ENCODE data around the gene BTBD6.
A peak's percentile ranks its signal among the peaks of the same experiment; 100 is the strongest.
"Not testable (repeated sequence)": the region's sequence is repeated elsewhere in the genome, so short reads cannot be mapped to it uniquely, and the experiment has no call there.

BTBD6 gene

GRCh38 chr14:105274637-105275036, 26.3 kb downstream of the BTBD6 start:
- ATAC-seq (ENCODE audit: low read depth) (no peak), DNase-seq (ENCODE audit: low spot score) (no peak)
- TF ChIP-seq CTCF (IDR thresholded peaks at IDR 0.05; ENCODE audit: poor library complexity, severe bottlenecking), result no peak
- no peak overlapping the region for H3K27ac ChIP-seq (ENCODE audit: poor library complexity, severe bottlenecking)
- no peaks in the 10 kb centered on the region for H3K36me3 ChIP-seq (ENCODE audit: low read depth)
- H3K4me1 ChIP-seq (ENCODE audit: insufficient read depth, poor library complexity, severe bottlenecking), result no peaks in the 10 kb centered on the region
- no peaks in the 10 kb centered on the region for H3K9me3 ChIP-seq (ENCODE audit: severe bottlenecking)
- H3K27me3 ChIP-seq (ENCODE audit: insufficient read depth, poor library complexity, severe bottlenecking), result no peaks in the 10 kb centered on the region
- no peak overlapping the region for H3K4me3 ChIP-seq (ENCODE audit: severe bottlenecking)

- H3K4me3 ChIP-seq (ENCODE audit: severe bottlenecking), result no peak overlapping the region
- TF ChIP-seq CTCF (IDR thresholded peaks at IDR 0.05; ENCODE audit: poor library complexity, severe bottlenecking), result no peak
- DNase-seq (ENCODE audit: low spot score), result no peak
- no peaks in the 10 kb centered on the region for H3K9me3 ChIP-seq (ENCODE audit: severe bottlenecking)
- H3K27ac ChIP-seq (ENCODE audit: poor library complexity, severe bottlenecking), result no peak overlapping the region
- peak; percentile 30; the same call in 1 of the 3 replicates for ATAC-seq (ENCODE audit: low read depth)
- no peaks in the 10 kb centered on the region for H3K27me3 ChIP-seq (ENCODE audit: insufficient read depth, poor library complexity, severe bottlenecking)
- H3K36me3 ChIP-seq (ENCODE audit: low read depth), result no peaks in the 10 kb centered on the region
- no peaks in the 10 kb centered on the region for H3K4me1 ChIP-seq (ENCODE audit: insufficient read depth, poor library complexity, severe bottlenecking)
These were observed 27.1 kb downstream of the BTBD6 start for GRCh38 chr14:105275267-105275946.

- not testable (repeated sequence) for DNase-seq (ENCODE audit: low spot score); H3K27ac ChIP-seq (ENCODE audit: poor library complexity, severe bottlenecking); H3K4me3 ChIP-seq (ENCODE audit: severe bottlenecking); H3K4me1 ChIP-seq (ENCODE audit: insufficient read depth, poor library complexity, severe bottlenecking); H3K27me3 ChIP-seq (ENCODE audit: insufficient read depth, poor library complexity, severe bottlenecking); ATAC-seq (ENCODE audit: low read depth); H3K9me3 ChIP-seq (ENCODE audit: severe bottlenecking); H3K36me3 ChIP-seq (ENCODE audit: low read depth)
These were observed 29.1 kb downstream of the BTBD6 start for GRCh38 chr14:105277448-105277847.

- H3K27me3 ChIP-seq (ENCODE audit: insufficient read depth, poor library complexity, severe bottlenecking), result no peaks in the 10 kb centered on the region
- no peaks in the 10 kb centered on the region for H3K4me1 ChIP-seq (ENCODE audit: insufficient read depth, poor library complexity, severe bottlenecking)
- no peak for TF ChIP-seq CTCF (IDR thresholded peaks at IDR 0.05; ENCODE audit: poor library complexity, severe bottlenecking)
- ATAC-seq (ENCODE audit: low read depth), result no peak
- H3K27ac ChIP-seq (ENCODE audit: poor library complexity, severe bottlenecking), result no peak overlapping the region
- no peaks in the 10 kb centered on the region for H3K9me3 ChIP-seq (ENCODE audit: severe bottlenecking)
- no peak for DNase-seq (ENCODE audit: low spot score)
- no peak overlapping the region for H3K4me3 ChIP-seq (ENCODE audit: severe bottlenecking)
- no peaks in the 10 kb centered on the region for H3K36me3 ChIP-seq (ENCODE audit: low read depth)
These were observed 31.5 kb downstream of the BTBD6 start for GRCh38 chr14:105279642-105280361.

- Histone ChIP-seq H3K4me1 (ENCODE audit: insufficient read depth, poor library complexity, severe bottlenecking) (no peaks in the 10 kb centered on the region), H3K9me3 (ENCODE audit: severe bottlenecking) (no peaks in the 10 kb centered on the region), H3K4me3 (ENCODE audit: severe bottlenecking) (no peak overlapping the region), H3K36me3 (ENCODE audit: low read depth) (no peaks in the 10 kb centered on the region), H3K27me3 (ENCODE audit: insufficient read depth, poor library complexity, severe bottlenecking) (no peaks in the 10 kb centered on the region), H3K27ac (ENCODE audit: poor library complexity, severe bottlenecking) (no peak overlapping the region)
- no peak for ATAC-seq (ENCODE audit: low read depth)
- DNase-seq (ENCODE audit: low spot score), result no peak
- no peak for TF ChIP-seq CTCF (IDR thresholded peaks at IDR 0.05; ENCODE audit: poor library complexity, severe bottlenecking)
These were observed 32.2 kb downstream of the BTBD6 start for GRCh38 chr14:105280525-105280924.

Measured in RWPE2 (cell line).